ENCODE results near the gene SPTLC2.

The SPTLC2 gene

GRCh38 chr14:77458249-77458950, 158.0 kb downstream of the SPTLC2 start:
- peak; percentile 28 for DNase-seq

- DNase-seq = peak; percentile 97
These were observed 158.8 kb downstream of the SPTLC2 start, which contains the start of the genes AHSA1 and VIPAS39 for GRCh38 chr14:77457522-77458248. TSS of gene AHSA1 (plus strand) at chr14:77458093. CDS start at chr14:77458190, 97 bp downstream. TSS of gene VIPAS39 (minus strand) at chr14:77457601. CDS start at chr14:77454102, 3,499 bp downstream.

GRCh38 chr14:77457115-77457521, 159.3 kb downstream of the SPTLC2 start:
- peak; percentile 20 for DNase-seq
